Measurements from ENCODE around the gene BMS1.
"Not testable (repeated sequence)": the region's sequence is repeated elsewhere in the genome, so short reads cannot be mapped to it uniquely, and the experiment has no call there.

The BMS1 gene

GRCh38 chr10:42865716-42866114 lies 83.1 kb downstream of the BMS1 start:
- DNase-seq (ENCODE audit: low read depth), result no peak

GRCh38 chr10:42866115-42866995 lies 83.8 kb downstream of the BMS1 start:
- peak; percentile 5 for DNase-seq (ENCODE audit: low read depth)

DNA sequence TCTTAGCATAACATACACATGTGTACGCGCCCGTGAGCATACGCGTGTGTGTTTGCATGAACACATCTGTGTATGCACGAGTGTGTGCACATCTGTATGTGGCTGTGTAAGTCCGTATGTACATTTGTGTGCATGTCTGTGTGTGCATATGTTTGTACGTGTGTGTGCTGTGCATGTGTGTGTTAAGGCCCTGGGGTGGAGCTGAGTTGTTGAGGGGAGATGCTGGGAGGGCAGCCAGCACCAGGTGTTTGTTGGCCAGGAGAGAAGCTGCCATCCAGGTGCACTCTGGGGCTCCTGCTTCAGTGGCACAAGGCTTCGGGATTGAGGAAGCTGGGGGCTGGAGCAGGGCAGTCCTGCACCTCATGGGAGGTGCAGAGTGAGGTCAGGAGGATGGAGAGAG lies 85.0 kb downstream of the BMS1 start:
- DNase-seq (ENCODE audit: low read depth), result no peak

- no peak for DNase-seq (ENCODE audit: low read depth)
Observed at GRCh38 chr10:42868530-42868929, 85.9 kb downstream of the BMS1 start.

- DNase-seq (ENCODE audit: low read depth), result no peak
Observed at GRCh38 chr10:42869977-42870350, 87.4 kb downstream of the BMS1 start.

- DNase-seq (ENCODE audit: low read depth), result not testable (repeated sequence)
Observed at GRCh38 chr10:42871138-42871641, 88.6 kb downstream of the BMS1 start.

DNA sequence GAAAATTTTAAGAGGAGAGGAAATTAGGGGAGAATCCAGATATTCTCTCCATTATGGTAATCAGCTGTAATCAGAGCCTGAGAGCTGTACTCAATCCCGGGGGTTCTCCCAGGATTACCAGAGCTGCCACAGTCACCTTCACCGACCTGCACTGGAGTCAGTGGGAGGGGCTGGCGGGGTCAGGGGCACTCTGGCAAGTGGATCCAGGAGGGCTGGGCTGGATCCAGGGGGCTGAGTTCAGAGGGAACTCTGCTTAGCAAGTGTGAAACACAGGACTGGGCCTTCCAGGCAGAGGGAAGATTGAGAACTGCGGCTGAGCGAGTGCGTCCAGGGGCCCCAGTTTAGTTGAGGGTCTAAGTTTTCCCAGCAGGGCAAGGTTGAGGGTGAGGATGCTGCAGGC lies 89.2 kb downstream of the BMS1 start:
- DNase-seq (ENCODE audit: low read depth), result no peak

DNA sequence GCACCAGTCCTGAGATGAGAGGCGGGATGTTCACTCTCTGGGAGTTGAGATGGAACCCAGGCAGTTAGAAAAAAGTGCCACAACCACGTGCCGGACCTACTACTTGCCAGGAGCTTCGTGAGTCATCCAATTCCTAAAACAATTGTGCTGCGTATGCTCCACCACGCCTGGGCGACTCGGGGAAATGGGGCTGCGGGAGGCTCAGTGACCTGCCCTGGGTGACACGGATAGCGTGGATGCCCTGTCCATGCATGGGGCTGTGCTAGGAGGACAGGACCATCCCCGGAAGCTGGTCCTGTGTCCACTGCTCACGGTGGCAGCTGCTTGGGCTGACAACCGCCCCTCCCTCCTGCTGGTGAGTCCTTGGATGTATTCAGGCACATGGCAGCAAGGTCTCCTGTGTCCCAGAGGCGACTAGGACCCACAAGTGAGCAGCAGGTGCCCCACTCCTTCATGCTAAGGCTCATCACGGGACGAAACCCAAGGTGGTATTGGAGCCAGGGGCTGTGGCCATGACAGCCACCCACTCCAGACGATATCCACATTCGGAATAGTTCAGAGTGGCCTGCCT lies 90.4 kb downstream of the BMS1 start:
- DNase-seq (ENCODE audit: low read depth), result no peak

DNA sequence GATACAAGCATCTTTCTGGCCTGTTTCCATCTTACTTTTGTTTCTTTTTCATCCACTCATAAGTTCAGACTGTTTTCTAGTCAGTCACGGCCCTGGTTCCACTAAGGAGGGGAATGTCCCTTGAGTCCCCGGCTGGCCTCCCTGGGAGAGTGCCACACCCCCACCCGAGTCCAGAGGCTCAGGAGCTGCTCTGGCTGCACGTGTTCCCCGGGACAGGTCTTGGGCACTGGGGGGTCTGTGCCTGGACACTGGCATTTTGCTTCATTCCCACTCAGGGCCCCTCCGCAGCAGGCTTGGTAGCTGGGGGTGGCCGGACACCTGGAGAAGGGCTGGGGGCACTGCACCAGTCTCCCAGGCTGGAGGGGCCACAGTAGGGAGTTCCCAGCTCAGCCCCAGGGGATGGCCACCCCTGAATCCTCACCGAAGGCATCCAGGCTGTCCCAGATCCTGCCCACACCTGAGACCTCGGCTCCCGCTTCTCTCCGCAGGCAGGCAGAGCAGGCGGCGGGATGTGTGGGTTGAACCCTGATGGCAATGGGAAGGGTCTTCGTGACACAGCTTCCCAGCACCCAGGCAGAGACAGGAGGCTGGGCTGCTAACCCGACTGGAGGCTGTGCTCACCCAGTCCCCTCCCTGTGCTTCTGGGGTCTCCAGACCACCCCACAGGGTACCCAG lies 92.3 kb downstream of the BMS1 start:
- DNase-seq (ENCODE audit: low read depth), result no peak

DNA sequence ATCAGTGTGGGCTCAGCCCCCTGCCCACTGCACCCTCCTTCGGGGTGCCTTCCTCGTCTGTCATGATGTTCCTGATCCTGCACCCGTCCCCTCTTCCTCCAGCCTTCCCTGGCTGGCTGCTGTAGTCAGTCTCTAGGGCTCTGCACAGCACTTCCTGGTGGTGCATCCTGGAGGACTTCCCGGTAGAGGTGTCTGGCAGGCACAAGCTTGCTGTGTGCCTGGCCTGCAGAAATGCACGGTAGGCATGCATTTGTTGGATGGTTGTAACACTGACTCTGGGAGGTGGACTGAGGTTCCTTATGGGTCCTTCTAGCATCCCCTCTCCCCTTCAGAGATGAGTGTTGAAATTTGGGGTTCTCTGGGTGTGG lies 92.8 kb downstream of the BMS1 start:
- no peak for DNase-seq (ENCODE audit: low read depth)

DNA sequence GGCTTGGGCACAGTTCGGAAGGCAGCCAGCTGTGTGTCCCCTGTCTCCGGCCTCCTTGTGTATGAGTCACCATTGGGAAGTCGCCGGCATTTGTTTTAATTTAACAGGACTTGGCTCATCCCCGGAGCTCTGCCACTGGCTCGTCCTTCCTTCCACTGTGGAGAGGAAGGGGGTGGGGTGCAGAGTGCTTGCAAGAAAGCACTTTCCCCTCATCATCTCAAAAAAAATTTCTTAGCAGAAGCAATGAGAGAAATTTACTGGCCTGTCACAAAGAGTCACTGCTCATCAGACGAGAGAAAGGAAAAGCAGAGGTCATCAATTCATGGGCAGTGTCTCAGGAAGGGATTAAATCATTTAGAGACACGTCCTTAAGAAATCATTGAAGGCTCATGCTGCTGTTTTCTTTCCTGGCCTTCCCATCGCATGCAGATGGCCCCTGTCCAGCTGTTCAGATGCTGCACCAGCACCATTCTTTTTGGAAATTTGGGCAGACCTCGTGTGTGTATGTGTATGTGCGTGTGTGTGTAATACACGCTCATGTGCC lies 93.3 kb downstream of the BMS1 start:
- peak; percentile 13 for DNase-seq (ENCODE audit: low read depth)

DNA sequence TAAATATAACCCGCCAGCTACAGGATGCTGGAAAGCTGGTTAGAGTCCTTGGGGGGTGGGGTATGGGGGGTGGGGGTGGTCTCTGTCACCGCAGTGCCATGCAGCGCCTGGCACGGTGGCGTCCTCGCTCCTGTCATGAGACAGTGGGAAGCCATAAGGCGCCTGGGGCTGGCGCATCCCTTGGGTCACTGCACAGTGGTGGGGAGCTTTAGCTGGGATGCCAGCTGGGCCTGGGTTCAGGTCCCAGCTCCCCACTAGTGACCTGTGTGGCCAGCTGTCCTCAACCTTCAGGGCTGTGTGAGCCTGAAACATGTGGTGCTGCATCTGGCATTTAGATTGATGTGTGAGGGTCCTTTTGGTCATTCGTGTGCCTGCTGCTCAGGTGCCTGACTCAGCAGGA lies 93.9 kb downstream of the BMS1 start:
- DNase-seq (ENCODE audit: low read depth), result no peak

DNA sequence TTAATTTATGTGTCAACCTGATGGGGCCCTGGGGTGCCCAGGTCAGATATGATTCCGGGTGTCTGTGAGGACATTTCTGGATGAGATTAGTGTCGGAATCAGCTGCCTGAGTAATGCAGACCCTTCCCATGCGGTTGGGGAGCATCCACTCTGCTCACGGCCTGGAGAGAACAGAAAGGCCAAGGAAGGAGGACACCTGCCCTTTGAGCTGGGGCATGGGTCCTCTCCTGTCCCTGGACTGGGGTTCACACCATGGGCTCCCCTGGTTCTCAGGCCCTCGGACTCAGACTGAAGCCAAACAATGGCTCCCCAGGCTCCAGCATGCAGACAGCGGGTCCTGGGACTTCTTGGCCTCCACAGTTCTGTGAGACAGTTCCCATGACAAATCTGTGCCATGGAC lies 94.3 kb downstream of the BMS1 start:
- DNase-seq (ENCODE audit: low read depth), result no peak

GRCh38 chr10:42877496-42878030 lies 95.0 kb downstream of the BMS1 start:
- no peak for DNase-seq (ENCODE audit: low read depth)

GRCh38 chr10:42878134-42878820 lies 95.7 kb downstream of the BMS1 start:
- DNase-seq (ENCODE audit: low read depth), result no peak

DNA sequence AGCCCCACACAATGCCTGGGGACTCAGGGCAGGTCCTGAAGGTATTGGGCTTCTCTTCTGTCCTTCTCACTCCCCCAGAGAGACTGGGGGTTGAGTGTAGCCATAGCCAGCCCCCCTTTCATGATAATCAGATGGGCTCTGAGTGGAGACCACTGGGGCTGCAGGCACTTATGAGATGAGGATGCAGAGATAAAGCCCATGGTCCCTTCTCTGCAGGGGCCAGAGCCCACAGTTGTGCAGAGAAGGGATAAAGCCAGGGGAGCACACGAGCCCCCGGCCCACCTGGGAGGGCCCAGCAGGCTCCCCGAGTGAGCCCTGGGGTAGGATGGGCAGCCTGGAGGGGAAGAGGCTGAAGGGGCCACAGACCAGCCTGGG lies 96.2 kb downstream of the BMS1 start:
- no peak for DNase-seq (ENCODE audit: low read depth)

- no peak for DNase-seq (ENCODE audit: low read depth)
Observed at GRCh38 chr10:42879380-42880254, 97.0 kb downstream of the BMS1 start.

DNA sequence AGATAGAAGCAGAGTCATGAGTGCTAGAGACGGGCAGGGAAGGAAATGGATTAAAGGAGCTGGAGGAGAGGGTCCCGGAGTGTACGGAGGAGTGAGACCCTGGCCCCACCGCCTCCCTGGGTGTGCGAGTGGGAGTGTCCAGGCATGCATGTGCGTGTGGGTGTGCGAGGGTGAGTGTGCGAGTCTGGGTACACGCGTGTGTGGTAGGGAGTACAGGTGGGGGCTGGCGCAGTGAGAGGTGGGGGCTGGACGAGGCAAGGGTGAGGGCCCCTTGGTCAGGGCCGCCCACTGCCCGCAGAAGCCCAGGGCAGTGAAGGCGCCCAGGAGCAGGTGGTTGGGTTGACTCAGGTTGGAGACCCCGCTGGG lies 97.6 kb downstream of the BMS1 start:
- DNase-seq (ENCODE audit: low read depth), result no peak

GRCh38 chr10:42882597-42882996 lies 100.0 kb downstream of the BMS1 start:
- DNase-seq (ENCODE audit: low read depth), result no peak
